Pancreas (tissue), 10 donors: Measurements from ENCODE around the gene GJD2. TPM values are rescaled to one million over a fixed set of nuclear protein-coding genes. Genes with fewer than 3 reads are reported as not detected.
A peak's percentile ranks its signal among the peaks of the same experiment; 100 is the strongest.

Experiments
- ATAC-seq, 4 donors: fragments of 200-7000 bp; cut with Tn5 transposase; one replicate each; pipeline versions ENCODE4 v1.8.0 to v1.9.1; 2020; ENCODE audit warnings: mild to moderate bottlenecking in 4 of 4, moderate library complexity in 4 of 4
- DNase-seq, 6 donors: peaks; one replicate each; pipeline ENCODE4 v3.0.0-alpha.2; 2020
- FAIRE-seq: peaks from 2 replicates; lab custom pipeline; 2012; peaks lifted over from hg19 to GRCh38; lab: Jason Lieb, UNC
- H3K27ac ChIP-seq, 4 donors: fragments of 200-600 bp; sonication (generic); 1 replicate in 3 of 4; 2 replicates in 1 of 4; pipeline versions ENCODE4 v1.5.0 to v1.8.0; 2020
- H3K27me3 ChIP-seq, 4 donors: fragments of 200-600 bp; one replicate each; pipeline ENCODE4 v1.8.0; 2021
- H3K36me3 ChIP-seq, 3 donors: fragments of 200-600 bp; sonication (generic) in 1 of 3; one replicate each; pipeline versions ENCODE4 v1.5.0 to v1.8.0; 2020 to 2021
- H3K4me1 ChIP-seq, 3 donors: fragments of 200-600 bp; one replicate each; pipeline ENCODE4 v1.8.0; 2021
- H3K4me3 ChIP-seq, 4 donors: fragments of 200-600 bp; sonication (generic) in 2 of 4; one replicate each; pipeline versions ENCODE4 v1.5.0 to v1.8.0; 2020 to 2021
- H3K9me3 ChIP-seq, 4 donors: fragments of 200-600 bp; one replicate each; pipeline ENCODE4 v1.8.0; 2021
- WGBS, 2 donors: extraction: QIAGEN DNeasy Blood & Tissue Kit; methylation state at CpG; one replicate each; pipeline ENCODE4 v1.1.7; 2013; 5-methylcytosine and 5-hydroxymethylcytosine counted together
- intact Hi-C, 3 donors: fragments of 100-400 bp; cut with DNase I; formaldehyde crosslinking; loops; one replicate each; pipeline versions ENCODE4 v1.11.1 to v1.14.2; 2022
- polyA plus RNA-seq, 2 donors: library from polyadenylated mRNA; stranded (reverse); fragments of 200-250 nt; gene quantifications; one replicate each; pipeline ENCODE4 v1.2.3, GENCODE V29; 2013
- total RNA-seq, 6 donors: library from RNA; stranded (reverse); fragmentation: NEBNext Ultra II Directional in 4 of 6; extraction: Animal tissue kit (Norgen Biotek cat#: 25700) in 4 of 6; gene quantifications; one replicate each; pipeline versions ENCODE4 v1.2.1 to v1.2.4, GENCODE V29; 2021 to 2023
- TF ChIP-seq, protein P1 (sequence below), 4 donors: fragments of 200-600 bp; sonication (generic) in 3 of 4; IDR thresholded peaks; one replicate each; pipeline versions ENCODE4 v1.5.0 to v1.8.0; 2021; ENCODE audit warnings: antibody characterized with exemption in 4 of 4
- donor health status: healthy with polysubstance abuse.
- donor health status: DM: no; HTN: no; CAD: no; lungs with moderate emphysema.
- donor health status: DM: no; HTN: no; CAD: no.
- donor health status: control.
- donor health status: control.
- donor health status: Bipolar disorder and iron deficiency.
- donor health status: DM: yes; HTN: yes; CAD: no.
- donor health status: DM: no; HTN: no; CAD: no.
- donor health status: DM: no; HTN: no; CAD: no.
- donor health status: DM: yes; HTN: yes; CAD: no.

The GJD2 gene
- total and polyA plus RNA-seq, 8 donors = 0.88 to 25.5 (median 3.0) TPM

DNA sequence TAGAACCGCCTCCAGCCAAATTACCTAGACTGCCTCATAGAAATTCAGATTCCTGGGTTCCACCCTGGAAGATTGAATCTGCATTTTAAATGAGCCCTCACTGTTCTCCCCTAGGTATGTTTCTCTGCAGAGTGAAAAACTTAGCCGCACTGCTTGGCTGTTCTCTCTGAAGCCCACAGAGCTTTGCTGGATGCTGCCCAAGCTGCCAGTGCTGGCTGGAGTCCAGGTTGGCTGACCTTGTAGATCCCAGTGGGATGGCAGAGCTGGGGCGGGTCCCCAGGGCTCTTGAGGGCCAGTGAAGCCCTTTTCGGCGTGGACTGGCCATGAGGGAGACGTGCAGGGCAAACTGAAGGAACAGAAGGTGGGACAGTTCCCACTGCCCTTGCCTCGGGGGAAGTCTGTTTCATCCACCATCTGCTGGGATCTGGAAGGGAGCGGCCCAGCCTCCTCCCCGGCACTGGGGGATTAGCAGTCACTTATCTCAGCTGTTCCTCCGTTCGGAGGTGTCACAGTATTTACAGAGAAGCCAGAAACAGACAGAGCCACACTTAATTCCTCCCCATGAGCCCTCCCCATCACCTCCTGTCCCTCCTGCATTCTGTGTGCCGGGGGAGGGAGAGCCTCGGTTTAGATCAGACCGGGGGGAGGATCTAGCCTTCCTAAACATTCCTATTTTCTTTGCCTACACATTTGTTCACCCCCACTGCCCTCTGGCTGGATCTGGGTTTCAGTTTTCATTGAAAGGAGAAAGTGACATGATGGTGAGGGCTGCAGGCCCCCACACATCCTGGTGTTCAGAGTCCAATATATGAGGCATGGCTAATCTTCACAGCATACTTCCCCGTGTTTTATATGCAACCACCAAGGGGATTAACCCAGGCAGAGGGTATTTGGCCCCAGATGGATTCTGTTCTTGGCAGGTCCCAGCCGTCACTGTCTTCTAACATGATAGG lies 44.6 kb upstream of the GJD2 start:
- Histone ChIP-seq H3K27me3 (peaks cover 0 to 5% (median 0%) of the 10 kb centered on the region in 4 donors), H3K4me3 (no peak overlapping the region)

DNA sequence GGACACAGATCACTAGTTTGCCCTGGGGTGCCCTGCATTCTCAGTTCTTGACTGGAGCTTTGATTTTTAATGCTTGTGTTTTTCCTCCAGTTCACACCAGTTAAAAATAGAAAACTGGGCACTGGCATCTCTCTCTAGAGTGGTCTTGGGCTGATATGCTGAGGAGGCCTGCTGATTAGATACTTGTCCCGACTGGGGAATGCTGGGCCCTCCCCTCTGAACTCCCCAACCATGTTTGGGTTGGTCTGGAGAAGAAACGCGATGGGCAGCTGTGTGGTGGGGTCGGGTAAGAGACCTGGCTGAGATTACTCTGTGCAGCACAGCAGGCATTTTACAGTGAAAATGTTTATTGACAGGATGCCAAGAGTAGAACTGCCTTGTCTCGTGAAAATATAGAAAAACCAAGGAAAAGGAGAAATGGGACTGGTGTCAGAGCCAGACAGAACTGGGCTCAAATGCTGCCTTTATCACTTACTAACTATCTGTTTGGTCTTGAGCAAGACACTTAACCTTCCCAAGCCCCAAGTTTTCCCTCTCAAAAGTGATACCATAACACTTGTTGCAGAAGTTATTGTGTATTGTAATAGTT lies 42.1 kb upstream of the GJD2 start:
- no peak for ATAC-seq
- Histone ChIP-seq H3K27ac (no peak overlapping the region), H3K4me3 (no peak overlapping the region), H3K27me3 (peaks cover 0 to 15% (median 0%) of the 10 kb centered on the region in 4 donors), H3K9me3 (no peaks in the 10 kb centered on the region), H3K4me1 (no peaks in the 10 kb centered on the region), H3K36me3 (no peaks in the 10 kb centered on the region)
- FAIRE-seq = no peak
- DNase-seq = no peak
- TF ChIP-seq, protein P1, sequence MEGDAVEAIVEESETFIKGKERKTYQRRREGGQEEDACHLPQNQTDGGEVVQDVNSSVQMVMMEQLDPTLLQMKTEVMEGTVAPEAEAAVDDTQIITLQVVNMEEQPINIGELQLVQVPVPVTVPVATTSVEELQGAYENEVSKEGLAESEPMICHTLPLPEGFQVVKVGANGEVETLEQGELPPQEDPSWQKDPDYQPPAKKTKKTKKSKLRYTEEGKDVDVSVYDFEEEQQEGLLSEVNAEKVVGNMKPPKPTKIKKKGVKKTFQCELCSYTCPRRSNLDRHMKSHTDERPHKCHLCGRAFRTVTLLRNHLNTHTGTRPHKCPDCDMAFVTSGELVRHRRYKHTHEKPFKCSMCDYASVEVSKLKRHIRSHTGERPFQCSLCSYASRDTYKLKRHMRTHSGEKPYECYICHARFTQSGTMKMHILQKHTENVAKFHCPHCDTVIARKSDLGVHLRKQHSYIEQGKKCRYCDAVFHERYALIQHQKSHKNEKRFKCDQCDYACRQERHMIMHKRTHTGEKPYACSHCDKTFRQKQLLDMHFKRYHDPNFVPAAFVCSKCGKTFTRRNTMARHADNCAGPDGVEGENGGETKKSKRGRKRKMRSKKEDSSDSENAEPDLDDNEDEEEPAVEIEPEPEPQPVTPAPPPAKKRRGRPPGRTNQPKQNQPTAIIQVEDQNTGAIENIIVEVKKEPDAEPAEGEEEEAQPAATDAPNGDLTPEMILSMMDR (IDR thresholded peaks at IDR 0.05) = no peak
- WGBS, 2 donors = 64 to 73% methylated on average over 5 of the region's 5 CpGs
- intact Hi-C loops = no loop called here

More for the DNA sequence above, 44.6 kb upstream of the GJD2 start:
- Histone ChIP-seq H3K27ac (no peak overlapping the region), H3K4me1 (no peaks in the 10 kb centered on the region), H3K9me3 (no peaks in the 10 kb centered on the region), H3K36me3 (no peaks in the 10 kb centered on the region)
- no peak for FAIRE-seq
- ATAC-seq = peak; percentile 40 to 77 (median 62)
- TF ChIP-seq, protein P1 (IDR thresholded peaks at IDR 0.05) = no peak
- WGBS, 2 donors = 31 to 35% methylated on average over 16 of the region's 16 CpGs
- DNase-seq = peak; percentile 44 to 88 (median 72)
- intact Hi-C loops = no loop called here

DNA sequence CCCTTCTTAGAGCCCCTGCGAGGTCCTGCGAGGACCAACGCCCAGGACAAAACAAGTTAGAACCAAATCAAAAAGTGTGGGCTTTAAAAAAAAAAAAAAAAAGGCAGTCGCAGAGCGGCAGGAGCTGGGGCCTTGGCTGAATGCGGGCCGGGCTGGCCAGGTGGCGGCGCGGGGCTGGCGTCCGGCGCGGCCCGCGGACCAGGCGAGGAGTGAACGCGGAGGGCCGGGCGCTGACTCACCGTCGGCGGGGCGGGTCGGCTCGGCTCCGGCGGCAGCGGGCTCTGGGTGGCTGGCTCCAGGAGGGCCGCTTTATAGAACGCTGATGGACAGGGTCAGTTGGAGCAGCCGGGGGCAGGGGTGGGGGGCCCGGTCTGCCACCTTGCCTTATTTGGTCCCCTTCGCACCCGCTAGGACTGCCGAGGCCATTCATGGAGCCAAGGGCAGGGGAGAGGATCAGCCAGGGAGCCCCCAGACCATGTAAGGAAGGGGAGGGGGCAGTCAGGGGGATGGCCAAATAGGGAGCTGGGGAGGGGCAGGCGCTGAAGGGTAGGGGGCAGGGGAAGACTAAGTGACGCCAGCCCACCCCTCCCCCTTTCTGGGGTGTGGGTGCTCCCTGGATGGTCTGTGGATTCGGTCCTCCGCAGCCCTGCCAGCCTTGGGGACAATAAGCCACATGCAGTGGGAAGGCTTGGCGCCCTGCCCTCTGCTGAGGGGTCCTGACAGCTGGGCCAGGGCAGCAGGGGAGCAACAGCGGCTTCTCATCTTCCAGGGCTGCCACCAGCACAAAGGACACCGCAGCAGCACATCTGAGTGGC lies 40.7 kb upstream of the GJD2 start, which contains the start of gene ACTC1:
Gene ACTC1, minus strand, starts transcription at position 283 of the 815 bp plus-strand sequence. CDS start 741 bp downstream, outside the sequence.
- no peaks in the 10 kb centered on the region for H3K4me1 ChIP-seq
- no peak within 1 kb of the TSS for H3K27ac ChIP-seq
- no peaks in the 10 kb centered on the region for H3K36me3 ChIP-seq
- no peaks in the 10 kb centered on the region for H3K9me3 ChIP-seq
- intact Hi-C loops = no loop called here
- peaks cover 0 to 15% (median 0%) of the 10 kb centered on the region in 4 donors for H3K27me3 ChIP-seq
- FAIRE-seq = no peak
- peak; percentile 84 to 92 (median 90) for ATAC-seq
- H3K4me3 ChIP-seq = peak within 1 kb of the TSS in 2 of 4 donors; percentile 8 to 30
- peak; percentile 20 to 85 (median 58) for DNase-seq
- TF ChIP-seq, protein P1 (IDR thresholded peaks at IDR 0.05) = no peak
- 12 to 13% methylated on average over 44 of the region's 44 CpGs for WGBS, 2 donors

DNA sequence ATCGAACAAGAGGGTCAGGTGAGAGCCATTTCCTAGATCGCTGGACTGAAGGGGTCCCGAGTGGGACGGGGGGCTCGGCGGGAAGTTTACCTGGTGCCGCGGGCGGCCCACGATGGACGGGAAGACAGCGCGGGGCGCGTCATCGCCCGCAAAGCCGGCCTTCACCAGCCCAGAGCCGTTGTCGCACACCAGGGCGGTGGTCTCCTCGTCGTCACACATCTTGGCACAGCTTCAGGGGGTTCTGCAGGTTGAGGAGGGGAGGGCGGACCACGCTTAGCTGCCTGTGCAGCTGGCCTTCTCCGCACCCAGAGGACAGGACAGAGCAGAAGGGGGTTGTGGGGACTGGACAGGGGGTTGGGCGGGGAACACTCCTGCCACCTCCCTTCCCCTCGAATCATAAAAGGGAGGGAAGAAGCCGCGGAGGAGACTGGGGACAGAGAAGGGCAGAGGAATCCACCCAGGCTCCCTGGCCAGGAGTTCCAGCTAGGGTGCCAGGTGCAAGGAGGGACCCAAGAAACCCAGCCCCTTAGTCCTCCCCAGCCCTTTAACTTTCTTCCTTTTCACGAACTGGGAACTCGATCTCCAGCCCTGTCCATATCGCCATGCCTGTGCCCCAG lies 39.9 kb upstream of the GJD2 start:
- no peaks in the 10 kb centered on the region for H3K9me3 ChIP-seq
- H3K4me3 ChIP-seq = peak overlapping the region in 2 of 4 donors; percentile 8 to 30
- no peaks in the 10 kb centered on the region for H3K4me1 ChIP-seq
- no peak overlapping the region for H3K27ac ChIP-seq
- H3K27me3 ChIP-seq = peaks cover 0 to 15% (median 0%) of the 10 kb centered on the region in 4 donors
- DNase-seq (peak in 2 of 6 donors; percentile 9 to 26), ATAC-seq (peak in 1 of 4 donors; percentile 5), FAIRE-seq (no peak)
- H3K36me3 ChIP-seq = no peaks in the 10 kb centered on the region
- intact Hi-C loops = no loop called here
- WGBS, 2 donors = 31 to 34% methylated on average over 32 to 33 of the region's 33 CpGs
- TF ChIP-seq, protein P1 (IDR thresholded peaks at IDR 0.05) = no peak
